Medulla oblongata (tissue), 1 donor: ENCODE results near the gene LLGL2.

Experiments used
- DNase-seq: peaks from one replicate; pipeline ENCODE4 v3.0.0-alpha.2; 2015; ENCODE audit errors: extremely low spot score

Gene LLGL2

GRCh38 chr17:75490953-75491649 is 34.4 kb upstream of the LLGL2 start:
- DNase-seq, result no peak

- DNase-seq, result no peak
Observed at GRCh38 chr17:75491680-75492079, 33.8 kb upstream of the LLGL2 start.

GRCh38 chr17:75492555-75493168 is 32.8 kb upstream of the LLGL2 start:
- no peak for DNase-seq

- DNase-seq, result no peak
Observed at GRCh38 chr17:75493476-75494129, 31.9 kb upstream of the LLGL2 start.

- DNase-seq, result no peak
Observed at GRCh38 chr17:75494326-75494877, 31.1 kb upstream of the LLGL2 start.

- DNase-seq, result no peak
Observed at GRCh38 chr17:75496005-75496404, 29.5 kb upstream of the LLGL2 start.

GRCh38 chr17:75498039-75498725 is 27.3 kb upstream of the LLGL2 start:
- DNase-seq, result no peak

GRCh38 chr17:75498726-75499213 is 26.7 kb upstream of the LLGL2 start:
- no peak for DNase-seq

GRCh38 chr17:75499313-75500022 is 26.0 kb upstream of the LLGL2 start:
- no peak for DNase-seq

GRCh38 chr17:75500419-75501216 is 24.9 kb upstream of the LLGL2 start:
- DNase-seq, result no peak

- peak; percentile 94 for DNase-seq
Observed at GRCh38 chr17:75501378-75502071, 24.0 kb upstream of the LLGL2 start.

- no peak for DNase-seq
Observed at GRCh38 chr17:75502072-75502720, 23.3 kb upstream of the LLGL2 start.

GRCh38 chr17:75502721-75503329 is 22.7 kb upstream of the LLGL2 start:
- DNase-seq, result no peak

GRCh38 chr17:75503337-75503950 is 22.1 kb upstream of the LLGL2 start:
- DNase-seq, result no peak

- no peak for DNase-seq
Observed at GRCh38 chr17:75503976-75504346, 21.5 kb upstream of the LLGL2 start.

GRCh38 chr17:75504347-75505151 is 20.9 kb upstream of the LLGL2 start:
- no peak for DNase-seq

GRCh38 chr17:75505152-75505409 is 20.4 kb upstream of the LLGL2 start:
- DNase-seq, result no peak

- DNase-seq, result no peak
Observed at GRCh38 chr17:75505640-75506039, 19.9 kb upstream of the LLGL2 start.
